Activated T-cell treated with anti-CD3 and anti-CD28 coated beads for 48 hours (primary cell): Measurements from ENCODE around the gene FSTL5.

Experiments used
- DNase-seq: peaks from one replicate; pipeline ENCODE4 v3.0.0-alpha.2; 2020; ENCODE audit warnings: low read depth

Gene FSTL5

GRCh38 chr4:161937596-161937995 is 226.2 kb downstream of the FSTL5 start:
- DNase-seq = no peak

- DNase-seq = no peak
Measured at GRCh38 chr4:161936625-161937550, 226.9 kb downstream of the FSTL5 start.

GRCh38 chr4:161931089-161931488 is 232.7 kb downstream of the FSTL5 start:
- DNase-seq = no peak

- DNase-seq = no peak
Measured at GRCh38 chr4:161929956-161930355, 233.8 kb downstream of the FSTL5 start.

- DNase-seq = no peak
Measured at GRCh38 chr4:161926033-161926828, 237.6 kb downstream of the FSTL5 start.

- no peak for DNase-seq
Measured at GRCh38 chr4:161920304-161921052, 243.3 kb downstream of the FSTL5 start.

GRCh38 chr4:161919442-161920220 is 244.2 kb downstream of the FSTL5 start:
- DNase-seq = no peak

- DNase-seq = no peak
Measured at GRCh38 chr4:161916035-161916434, 247.8 kb downstream of the FSTL5 start.

- no peak for DNase-seq
Measured at GRCh38 chr4:161907590-161907955, 256.2 kb downstream of the FSTL5 start.

GRCh38 chr4:161906836-161907589 is 256.8 kb downstream of the FSTL5 start:
- no peak for DNase-seq

GRCh38 chr4:161900110-161900509 is 263.7 kb downstream of the FSTL5 start:
- DNase-seq = no peak

- no peak for DNase-seq
Measured at GRCh38 chr4:161894493-161895167, 269.2 kb downstream of the FSTL5 start.

- DNase-seq = no peak
Measured at GRCh38 chr4:161894014-161894413, 269.8 kb downstream of the FSTL5 start.

GRCh38 chr4:161893566-161893965 is 270.2 kb downstream of the FSTL5 start:
- DNase-seq = no peak

- no peak for DNase-seq
Measured at GRCh38 chr4:161892951-161893350, 270.8 kb downstream of the FSTL5 start.

GRCh38 chr4:161883157-161883556 is 280.6 kb downstream of the FSTL5 start:
- no peak for DNase-seq

- no peak for DNase-seq
Measured at GRCh38 chr4:161881370-161881769, 282.4 kb downstream of the FSTL5 start.

GRCh38 chr4:161869511-161869910 is 294.3 kb downstream of the FSTL5 start:
- DNase-seq = no peak

- DNase-seq = no peak
Measured at GRCh38 chr4:161856711-161857326, 307.0 kb downstream of the FSTL5 start.

GRCh38 chr4:161850631-161851030 is 313.2 kb downstream of the FSTL5 start:
- no peak for DNase-seq
